ENCODE data around the gene VGLL4. TPM values are rescaled to one million over a fixed set of nuclear protein-coding genes. Genes with fewer than 3 reads are reported as not detected.

Gene VGLL4
- total RNA-seq, 1 donor from 2014 or later = 99.4 TPM

GRCh38 chr3:11535243-11535960, 108.3 kb downstream of the VGLL4 start:
- H3K4me3 ChIP-seq = no peak overlapping the region
- no peaks in the 10 kb centered on the region for H3K36me3 ChIP-seq
- no peaks in the 10 kb centered on the region for H3K9me3 ChIP-seq
- H3K27me3 ChIP-seq = no peaks in the 10 kb centered on the region
- no peak for TF ChIP-seq POLR2AphosphoS5 (IDR thresholded peaks at IDR 0.05; ENCODE audit: insufficient read depth in 1 of 2, low read depth in 1 of 2)
- TF ChIP-seq POLR2A (IDR thresholded peaks at IDR 0.05) = no peak
- TF ChIP-seq CTCF (IDR thresholded peaks at IDR 0.05) = no peak
- DNase-seq (ENCODE audit: extremely low spot score in 2 of 2) = no peak
- intact Hi-C loops (cut with DNase I) = no loop called here
- H3K4me1 ChIP-seq = peaks cover 8% of the 10 kb centered on the region
- H3K27ac ChIP-seq = no peak overlapping the region

GRCh38 chr3:11534793-11535101, 109.0 kb downstream of the VGLL4 start:
- intact Hi-C loops (cut with DNase I) = no loop called here
- no peaks in the 10 kb centered on the region for H3K9me3 ChIP-seq
- no peaks in the 10 kb centered on the region for H3K27me3 ChIP-seq
- no peak overlapping the region for H3K4me3 ChIP-seq
- DNase-seq (ENCODE audit: extremely low spot score in 2 of 2) = no peak
- H3K36me3 ChIP-seq = no peaks in the 10 kb centered on the region
- no peak overlapping the region for H3K27ac ChIP-seq
- TF ChIP-seq POLR2A (IDR thresholded peaks at IDR 0.05) (no peak), CTCF (IDR thresholded peaks at IDR 0.05) (no peak), POLR2AphosphoS5 (IDR thresholded peaks at IDR 0.05; ENCODE audit: insufficient read depth in 1 of 2, low read depth in 1 of 2) (no peak)
- peaks cover 10% of the 10 kb centered on the region for H3K4me1 ChIP-seq

- peaks cover 10% of the 10 kb centered on the region for H3K4me1 ChIP-seq
- no peaks in the 10 kb centered on the region for H3K27me3 ChIP-seq
- intact Hi-C loops (cut with DNase I) = no loop called here
- no peak overlapping the region for H3K4me3 ChIP-seq
- no peak overlapping the region for H3K27ac ChIP-seq
- H3K9me3 ChIP-seq = no peaks in the 10 kb centered on the region
- DNase-seq (ENCODE audit: extremely low spot score in 2 of 2) = no peak
- no peaks in the 10 kb centered on the region for H3K36me3 ChIP-seq
- TF ChIP-seq POLR2AphosphoS5 (IDR thresholded peaks at IDR 0.05; ENCODE audit: insufficient read depth in 1 of 2, low read depth in 1 of 2) (peak in 1 of 2 donors; percentile 13), CTCF (IDR thresholded peaks at IDR 0.05) (no peak)
Measured at GRCh38 chr3:11534011-11534792, 109.5 kb downstream of the VGLL4 start.

- Histone ChIP-seq H3K9me3 (no peaks in the 10 kb centered on the region), H3K36me3 (no peaks in the 10 kb centered on the region), H3K27me3 (no peaks in the 10 kb centered on the region), H3K4me3 (no peak overlapping the region), H3K27ac (no peak overlapping the region), H3K4me1 (peaks cover 10% of the 10 kb centered on the region)
- no peak for TF ChIP-seq POLR2A (IDR thresholded peaks at IDR 0.05)
- TF ChIP-seq POLR2AphosphoS5 (IDR thresholded peaks at IDR 0.05; ENCODE audit: insufficient read depth in 1 of 2, low read depth in 1 of 2) = no peak
- no peak for TF ChIP-seq CTCF (IDR thresholded peaks at IDR 0.05)
- intact Hi-C loops (cut with DNase I) = no loop called here
- no peak for DNase-seq (ENCODE audit: extremely low spot score in 2 of 2)
Measured at GRCh38 chr3:11532931-11533391, 110.8 kb downstream of the VGLL4 start.
